HG03066 (cell line): ENCODE data around the gene PIK3IP1.

ENCODE experiments used
- ATAC-seq: cut with Tn5 transposase; IDR thresholded peaks from one replicate; pipeline ENCODE4 v1.9.1; 2021; ENCODE audit warnings: low read depth; ENCODE audit not compliant: unreplicated experiment

The PIK3IP1 gene

GRCh38 chr22:31281733-31282132 lies 10.6 kb downstream of the PIK3IP1 start:
- no peak for ATAC-seq

- no peak for ATAC-seq
These were observed 12.3 kb downstream of the PIK3IP1 start for GRCh38 chr22:31279821-31280505.

GRCh38 chr22:31279327-31279669 lies 13.0 kb downstream of the PIK3IP1 start:
- ATAC-seq = no peak

- no peak for ATAC-seq
These were observed 13.5 kb downstream of the PIK3IP1 start for GRCh38 chr22:31278626-31279326.

- ATAC-seq = no peak
These were observed 14.1 kb downstream of the PIK3IP1 start for GRCh38 chr22:31278151-31278621.

- no peak for ATAC-seq
These were observed 14.5 kb downstream of the PIK3IP1 start for GRCh38 chr22:31277741-31278140.

GRCh38 chr22:31276426-31277167 lies 15.7 kb downstream of the PIK3IP1 start:
- no peak for ATAC-seq

GRCh38 chr22:31275576-31275975 lies 16.7 kb downstream of the PIK3IP1 start:
- no peak for ATAC-seq

GRCh38 chr22:31275018-31275417 lies 17.3 kb downstream of the PIK3IP1 start:
- ATAC-seq = no peak

- no peak for ATAC-seq
These were observed 18.3 kb downstream of the PIK3IP1 start for GRCh38 chr22:31274017-31274416.

GRCh38 chr22:31272522-31273446 lies 19.5 kb downstream of the PIK3IP1 start:
- no peak for ATAC-seq

GRCh38 chr22:31271485-31271884 lies 20.8 kb downstream of the PIK3IP1 start:
- ATAC-seq = no peak

GRCh38 chr22:31271026-31271425 lies 21.3 kb downstream of the PIK3IP1 start:
- no peak for ATAC-seq

GRCh38 chr22:31269892-31270579 lies 22.3 kb downstream of the PIK3IP1 start:
- ATAC-seq = no peak

- no peak for ATAC-seq
These were observed 24.0 kb downstream of the PIK3IP1 start for GRCh38 chr22:31268281-31268680.

- no peak for ATAC-seq
These were observed 28.2 kb downstream of the PIK3IP1 start for GRCh38 chr22:31263896-31264640.

- no peak for ATAC-seq
These were observed 29.8 kb downstream of the PIK3IP1 start for GRCh38 chr22:31262312-31263133.

- no peak for ATAC-seq
These were observed 31.8 kb downstream of the PIK3IP1 start for GRCh38 chr22:31260474-31260856.
